GM12874 (cell line): Measurements from ENCODE around the gene GALNT9.

ENCODE experiments used
- CTCF ChIP-seq: IDR thresholded peaks from 2 replicates; pipeline ENCODE4 v1.5.1; 2011; ENCODE audit warnings: low read depth, mild to moderate bottlenecking, control low read depth, low read length, moderate library complexity; ENCODE audit not compliant: insufficient read depth

Gene GALNT9

GRCh38 chr12:132349501-132350131 lies 20.2 kb upstream of the GALNT9 start:
- TF ChIP-seq CTCF: no peak

DNA sequence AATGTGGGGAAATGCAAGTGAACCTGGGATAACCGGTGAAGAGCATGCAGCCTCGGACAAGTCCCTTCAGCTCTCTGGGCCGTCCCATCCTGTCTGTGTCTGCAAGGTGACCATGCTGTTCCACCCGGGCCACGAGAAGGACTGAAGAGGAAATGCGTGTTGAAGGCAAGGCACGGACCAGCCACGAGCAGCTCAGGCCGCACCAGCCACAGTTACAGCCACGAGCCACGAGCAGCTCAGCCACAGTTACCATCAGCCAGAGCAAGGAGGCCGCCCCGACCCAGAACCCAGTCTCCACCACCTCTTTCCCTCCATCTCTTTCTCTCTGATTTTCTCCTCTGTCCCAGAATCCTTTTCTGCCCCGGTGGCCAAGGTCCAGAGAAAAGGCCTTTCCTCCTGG lies 18.8 kb upstream of the GALNT9 start:
- no peak for TF ChIP-seq CTCF

DNA sequence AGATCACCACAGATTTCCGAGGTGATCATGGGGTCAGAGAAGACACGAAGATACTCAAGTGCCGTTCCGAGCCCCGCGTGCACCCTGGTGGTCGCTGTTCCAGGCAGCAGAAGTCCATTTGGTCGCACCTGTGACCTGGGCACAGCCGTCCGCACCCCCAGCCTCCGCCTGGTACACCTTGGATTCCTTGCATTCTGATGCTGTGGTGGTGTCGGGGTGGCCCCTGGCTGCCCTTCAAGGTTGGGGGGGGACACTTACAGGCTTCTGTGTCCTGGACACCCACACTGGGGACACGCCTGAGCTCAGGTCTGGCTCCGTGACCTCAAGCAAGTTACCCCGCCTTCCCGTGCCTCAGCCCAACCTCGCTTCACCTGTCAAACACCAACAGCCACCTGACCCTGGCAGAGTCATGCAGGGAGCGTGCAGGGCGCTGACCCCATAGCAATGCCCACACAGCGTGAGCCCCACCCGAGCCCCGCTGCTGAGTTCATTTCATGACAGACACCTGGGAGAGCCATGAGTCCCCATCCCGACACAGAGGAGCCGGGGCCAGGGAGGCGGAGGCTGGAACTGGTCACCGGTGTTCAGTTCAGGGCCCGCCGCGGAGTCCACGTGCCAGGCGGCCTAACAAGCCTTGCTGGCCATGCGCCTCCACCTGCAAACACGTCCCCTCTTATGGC lies 17.9 kb upstream of the GALNT9 start:
- TF ChIP-seq CTCF: no peak

DNA sequence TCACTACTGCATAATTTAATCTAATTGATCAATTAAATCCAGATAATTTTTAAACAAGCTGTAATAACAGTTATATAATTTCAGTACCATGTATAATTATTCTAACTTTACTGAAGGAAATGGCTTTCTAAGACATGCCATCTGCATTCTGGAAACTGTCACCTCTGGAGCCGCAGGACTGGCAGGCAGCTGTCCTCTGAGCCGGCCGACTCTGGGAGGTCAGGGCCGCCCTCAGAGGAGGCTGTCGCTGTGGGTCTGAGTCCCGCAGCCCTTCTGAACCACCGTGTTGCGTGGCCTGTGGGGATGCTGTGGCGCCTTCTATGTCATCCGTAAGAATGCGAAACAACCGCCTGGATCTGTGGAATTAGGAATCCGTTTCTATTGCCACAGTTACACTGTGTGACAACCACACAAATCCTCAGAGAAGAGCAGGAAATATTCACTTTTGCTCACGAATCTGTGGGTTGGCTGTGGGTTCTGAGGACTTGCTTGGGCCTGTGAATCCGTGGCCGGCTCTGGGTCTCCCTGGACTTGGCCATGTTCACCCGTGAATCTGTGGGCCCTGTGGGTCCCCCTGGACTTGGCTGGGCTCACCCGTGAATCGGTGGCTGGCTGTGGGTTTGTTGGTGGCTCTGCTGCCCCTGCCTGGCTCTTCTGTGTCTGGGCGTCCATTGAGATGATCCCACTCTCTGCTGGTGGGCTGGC lies 17.2 kb upstream of the GALNT9 start:
- no peak for TF ChIP-seq CTCF

- no peak for TF ChIP-seq CTCF
These were observed 16.3 kb upstream of the GALNT9 start for GRCh38 chr12:132345561-132346200.

GRCh38 chr12:132345126-132345525 lies 15.7 kb upstream of the GALNT9 start:
- TF ChIP-seq CTCF: no peak

DNA sequence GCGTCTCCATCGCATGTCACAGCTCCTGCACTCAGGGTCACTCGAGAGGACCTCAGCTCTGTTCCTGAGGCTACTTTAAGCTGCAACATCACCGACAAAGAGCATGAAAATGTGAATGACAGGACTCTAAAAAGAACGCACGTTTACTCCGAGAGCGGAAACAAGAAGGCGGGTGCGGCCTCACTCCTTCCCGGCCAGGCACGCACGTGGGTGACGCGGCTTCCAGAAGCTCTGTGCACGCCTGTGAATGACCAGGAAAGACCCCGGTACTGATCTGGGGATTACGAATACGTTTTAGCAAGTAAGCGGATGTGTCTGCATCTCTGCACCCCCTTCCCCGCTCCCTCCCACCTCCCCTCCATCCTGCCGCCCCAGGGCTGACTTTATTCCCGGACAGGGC lies 15.2 kb upstream of the GALNT9 start:
- TF ChIP-seq CTCF: no peak
